Keratinocyte (primary cell): Measurements from ENCODE around the gene PTGDR2.

Source experiments
- CTCF ChIP-seq, 3 experiments: IDR thresholded peaks in 1 of 3; conservative IDR thresholded peaks in 1 of 3; optimal IDR thresholded peaks in 1 of 3; 2 replicates in 2 of 3; 3 replicates in 1 of 3; pipeline versions ENCODE3 to v1.5.1; 2011; ENCODE audit warnings: low read length in 3 of 3, mild to moderate bottlenecking in 3 of 3, moderate library complexity in 2 of 3, control low read depth in 1 of 3, inconsistent platforms in 1 of 3; ENCODE audit not compliant: insufficient read depth in 2 of 3; ENCODE audit errors: extremely low read depth in 1 of 3
- EZH2 ChIP-seq: IDR thresholded peaks from one replicate; pipeline ENCODE4 v1.6.1; 2012; ENCODE audit warnings: inconsistent platforms, mild to moderate bottlenecking, low read length, moderate library complexity

- TF ChIP-seq EZH2: no peak
- TF ChIP-seq CTCF (optimal IDR thresholded peaks at IDR 0.05 in 1 of 3, IDR thresholded peaks at IDR 0.05 in 1 of 3, conservative IDR thresholded peaks at IDR 0.05 in 1 of 3; ENCODE audit: extremely low read depth in 1 of 3, insufficient read depth in 2 of 3, low read length in 3 of 3): no peak
Measured at GRCh38 chr11:60872124-60872960, 16.6 kb upstream of the PTGDR2 start.
